ENCODE results near the gene CHSY1. TPM values are rescaled to one million over a fixed set of nuclear protein-coding genes. Genes with fewer than 3 reads are reported as not detected.
A peak's percentile ranks its signal among the peaks of the same experiment; 100 is the strongest.

CHSY1 gene
- total RNA-seq, 2 donors from 2014 or later, result 26.4 to 31.1 TPM

- Mint-ChIP-seq H3K9me3 (no peaks in the 10 kb centered on the region), H3K4me1 (ENCODE audit: low read depth) (peaks cover 46% of the 10 kb centered on the region), H3K27ac (no peak overlapping the region), H3K27me3 (ENCODE audit: low read depth) (no peaks in the 10 kb centered on the region), H3K4me3 (no peak overlapping the region), H3K36me3 (ENCODE audit: insufficient read depth in 2 of 2) (peaks cover 8 to 12% of the 10 kb centered on the region in 2 donors)
- no peak for DNase-seq
- no peak for ATAC-seq (replicated peaks in 1 of 2)
These were observed 79.3 kb downstream of the CHSY1 start for GRCh38 chr15:101172501-101173071.

GRCh38 chr15:101171954-101172353, 79.9 kb downstream of the CHSY1 start:
- H3K4me1 Mint-ChIP-seq (ENCODE audit: low read depth), result peaks cover 51% of the 10 kb centered on the region
- H3K4me3 Mint-ChIP-seq, result no peak overlapping the region
- no peaks in the 10 kb centered on the region for H3K9me3 Mint-ChIP-seq
- peaks cover 7 to 15% of the 10 kb centered on the region in 2 donors for H3K36me3 Mint-ChIP-seq (ENCODE audit: insufficient read depth in 2 of 2)
- H3K27me3 Mint-ChIP-seq (ENCODE audit: low read depth), result no peaks in the 10 kb centered on the region
- ATAC-seq (replicated peaks in 1 of 2) (no peak), DNase-seq (no peak)
- no peak overlapping the region for H3K27ac Mint-ChIP-seq

- DNase-seq, result no peak
- Mint-ChIP-seq H3K4me3 (no peak overlapping the region), H3K4me1 (ENCODE audit: low read depth) (peaks cover 40% of the 10 kb centered on the region), H3K9me3 (peaks cover 4 to 5% of the 10 kb centered on the region in 2 donors), H3K27ac (peak overlapping the region; percentile 51), H3K27me3 (ENCODE audit: low read depth) (no peaks in the 10 kb centered on the region), H3K36me3 (ENCODE audit: insufficient read depth in 2 of 2) (peaks cover 13 to 22% of the 10 kb centered on the region in 2 donors)
- ATAC-seq (replicated peaks in 1 of 2), result no peak
These were observed 81.1 kb downstream of the CHSY1 start for GRCh38 chr15:101170568-101171350.

GRCh38 chr15:101169495-101170071, 82.3 kb downstream of the CHSY1 start:
- peaks cover 38% of the 10 kb centered on the region for H3K4me1 Mint-ChIP-seq (ENCODE audit: low read depth)
- peak overlapping the region; percentile 33 for H3K27ac Mint-ChIP-seq
- DNase-seq, result no peak
- H3K9me3 Mint-ChIP-seq, result peaks cover 4 to 6% of the 10 kb centered on the region in 2 donors
- no peaks in the 10 kb centered on the region for H3K27me3 Mint-ChIP-seq (ENCODE audit: low read depth)
- H3K4me3 Mint-ChIP-seq, result peak overlapping the region in 1 of 2 donors; percentile 36
- peaks cover 9 to 30% of the 10 kb centered on the region in 2 donors for H3K36me3 Mint-ChIP-seq (ENCODE audit: insufficient read depth in 2 of 2)
- ATAC-seq (replicated peaks in 1 of 2), result no peak

- Mint-ChIP-seq H3K27ac (peak overlapping the region; percentile 33), H3K27me3 (ENCODE audit: low read depth) (no peaks in the 10 kb centered on the region), H3K4me1 (ENCODE audit: low read depth) (peaks cover 38% of the 10 kb centered on the region), H3K36me3 (ENCODE audit: insufficient read depth in 2 of 2) (peaks cover 12 to 30% of the 10 kb centered on the region in 2 donors), H3K9me3 (peaks cover 7 to 8% of the 10 kb centered on the region in 2 donors), H3K4me3 (peak overlapping the region; percentile 36 to 62)
- ATAC-seq (replicated peaks in 1 of 2) (no peak), DNase-seq (no peak)
These were observed 82.9 kb downstream of the CHSY1 start for GRCh38 chr15:101168898-101169494.

GRCh38 chr15:101168463-101168824, 83.4 kb downstream of the CHSY1 start:
- H3K4me1 Mint-ChIP-seq (ENCODE audit: low read depth), result peaks cover 38% of the 10 kb centered on the region
- DNase-seq, result peak in 1 of 2 donors; percentile 25
- peak overlapping the region; percentile 60 to 62 for H3K4me3 Mint-ChIP-seq
- peak; percentile 31 to 47 for ATAC-seq (replicated peaks in 1 of 2)
- no peaks in the 10 kb centered on the region for H3K27me3 Mint-ChIP-seq (ENCODE audit: low read depth)
- peak overlapping the region; percentile 92 for H3K27ac Mint-ChIP-seq
- peaks cover 12 to 30% of the 10 kb centered on the region in 2 donors for H3K36me3 Mint-ChIP-seq (ENCODE audit: insufficient read depth in 2 of 2)
- peaks cover 8 to 11% of the 10 kb centered on the region in 2 donors for H3K9me3 Mint-ChIP-seq

GRCh38 chr15:101167753-101168462, 83.9 kb downstream of the CHSY1 start:
- Mint-ChIP-seq H3K4me3 (peak overlapping the region; percentile 60 to 62), H3K4me1 (ENCODE audit: low read depth) (peaks cover 38% of the 10 kb centered on the region), H3K27me3 (ENCODE audit: low read depth) (no peaks in the 10 kb centered on the region), H3K36me3 (ENCODE audit: insufficient read depth in 2 of 2) (peaks cover 12 to 30% of the 10 kb centered on the region in 2 donors), H3K27ac (peak overlapping the region; percentile 92), H3K9me3 (peaks cover 8 to 11% of the 10 kb centered on the region in 2 donors)
- ATAC-seq (replicated peaks in 1 of 2), result peak; percentile 96 to 97
- peak; percentile 77 to 86 for DNase-seq

- ATAC-seq (replicated peaks in 1 of 2) (no peak), DNase-seq (no peak)
- Mint-ChIP-seq H3K36me3 (ENCODE audit: insufficient read depth in 2 of 2) (peaks cover 12 to 30% of the 10 kb centered on the region in 2 donors), H3K4me3 (peak overlapping the region; percentile 60 to 62), H3K27ac (peak overlapping the region; percentile 92), H3K9me3 (peaks cover 8 to 11% of the 10 kb centered on the region in 2 donors), H3K4me1 (ENCODE audit: low read depth) (peaks cover 39% of the 10 kb centered on the region), H3K27me3 (ENCODE audit: low read depth) (no peaks in the 10 kb centered on the region)
These were observed 84.5 kb downstream of the CHSY1 start for GRCh38 chr15:101167411-101167752.

GRCh38 chr15:101165905-101166471, 85.9 kb downstream of the CHSY1 start:
- no peak for DNase-seq
- Mint-ChIP-seq H3K27me3 (ENCODE audit: low read depth) (no peaks in the 10 kb centered on the region), H3K9me3 (peaks cover 8 to 11% of the 10 kb centered on the region in 2 donors), H3K36me3 (ENCODE audit: insufficient read depth in 2 of 2) (peaks cover 14 to 30% of the 10 kb centered on the region in 2 donors), H3K4me1 (ENCODE audit: low read depth) (peaks cover 53% of the 10 kb centered on the region), H3K27ac (no peak overlapping the region), H3K4me3 (no peak overlapping the region)
- ATAC-seq (replicated peaks in 1 of 2), result no peak

GRCh38 chr15:101162701-101163483, 89.0 kb downstream of the CHSY1 start:
- H3K27ac Mint-ChIP-seq, result no peak overlapping the region
- no peak overlapping the region for H3K4me3 Mint-ChIP-seq
- H3K4me1 Mint-ChIP-seq (ENCODE audit: low read depth), result peaks cover 48% of the 10 kb centered on the region
- peaks cover 8 to 11% of the 10 kb centered on the region in 2 donors for H3K9me3 Mint-ChIP-seq
- H3K36me3 Mint-ChIP-seq (ENCODE audit: insufficient read depth in 2 of 2), result peaks cover 14 to 30% of the 10 kb centered on the region in 2 donors
- DNase-seq (no peak), ATAC-seq (replicated peaks in 1 of 2) (no peak)
- no peaks in the 10 kb centered on the region for H3K27me3 Mint-ChIP-seq (ENCODE audit: low read depth)

- Mint-ChIP-seq H3K4me1 (ENCODE audit: low read depth) (peaks cover 46% of the 10 kb centered on the region), H3K9me3 (peaks cover 8 to 9% of the 10 kb centered on the region in 2 donors), H3K27me3 (ENCODE audit: low read depth) (no peaks in the 10 kb centered on the region), H3K36me3 (ENCODE audit: insufficient read depth in 2 of 2) (peaks cover 10 to 22% of the 10 kb centered on the region in 2 donors), H3K27ac (peak overlapping the region; percentile 42), H3K4me3 (peak overlapping the region; percentile 52 to 82)
- DNase-seq, result peak; percentile 55 to 60
- peak; percentile 84 to 85 for ATAC-seq (replicated peaks in 1 of 2)
These were observed 90.2 kb downstream of the CHSY1 start for GRCh38 chr15:101161656-101162055.

All from activated T-cell treated with anti-CD3 and anti-CD28 coated beads, Interleukin-2, amount 50 U/mL, for 72 hours (primary cell).